Measurements from ENCODE around the gene SH2D6. TPM values are rescaled to one million over a fixed set of nuclear protein-coding genes. Genes with fewer than 3 reads are reported as not detected.

The SH2D6 gene
- polyA plus RNA-seq, 2 of the 4 experiments (the other 2 are of a cell fraction), result 1.4 to 1.8 TPM

DNA sequence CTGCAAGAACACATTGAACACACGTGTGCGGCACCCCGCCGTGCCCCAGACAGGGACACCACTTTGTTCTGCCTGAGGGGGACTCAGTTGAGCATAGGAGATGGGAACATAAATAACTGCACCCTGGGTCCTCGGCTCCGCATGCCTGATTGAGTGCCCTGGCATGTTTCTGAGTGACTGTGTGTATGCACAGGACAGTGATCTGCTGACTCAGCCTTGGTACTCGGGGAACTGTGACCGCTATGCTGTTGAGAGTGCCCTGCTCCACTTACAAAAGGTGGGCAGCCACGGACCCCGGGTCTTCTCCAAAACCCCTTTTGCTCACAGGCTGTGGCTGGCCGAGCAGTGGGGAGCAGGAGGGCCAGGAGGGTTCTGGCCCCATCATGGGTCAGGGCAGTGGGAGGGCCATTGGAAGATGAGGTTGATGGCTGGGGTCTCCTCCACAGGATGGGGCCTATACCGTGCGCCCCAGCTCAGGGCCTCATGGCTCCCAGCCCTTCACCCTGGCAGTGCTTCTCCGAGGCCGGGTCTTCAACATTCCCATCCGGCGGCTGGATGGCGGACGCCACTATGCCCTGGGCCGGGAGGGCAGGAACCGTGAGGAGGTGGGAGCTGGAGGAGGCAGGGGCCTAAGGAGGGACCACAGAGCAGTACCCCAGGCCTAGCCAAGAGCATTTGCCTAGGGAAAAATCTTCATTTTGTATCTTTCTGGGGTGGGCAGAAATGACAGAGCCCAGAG, 16.9 kb downstream of the SH2D6 start:
- no peak for ATAC-seq
- 97% methylated on average over 20 of the region's 21 CpGs for WGBS (ENCODE audit: missing lambda C conversion rate)
- peaks cover 78% of the 10 kb centered on the region for H3K4me1 ChIP-seq
- TF ChIP-seq RAD21 (conservative IDR thresholded peaks at IDR 0.05 in 1 of 2, IDR thresholded peaks at IDR 0.05 in 1 of 2) (no peak), RCOR1 (IDR thresholded peaks at IDR 0.05; ENCODE audit: low read depth, low read length) (no peak), KDM5A (IDR thresholded peaks at IDR 0.05) (no peak), ZFP36 (IDR thresholded peaks at IDR 0.05; ENCODE audit: borderline replicate concordance, partially characterized antibody) (no peak), MAFK (IDR thresholded peaks at IDR 0.05; ENCODE audit: partially characterized antibody) (peak; percentile 92)
- H3K27ac ChIP-seq, result peak overlapping the region; percentile 91 to 95
- no peaks in the 10 kb centered on the region for H3K9me3 ChIP-seq
- no peak overlapping the region for H3K4me2 ChIP-seq
- ChIA-PET CTCF (interaction anchor here (1.5 to 41.9 kb wide), 4 partner anchors 14 to 110 kb away, joined by 3 to 1185 read pairs (median 107); partner anchors contain the start of genes GGCX, MAT2A and SH2D6), POLR2A (interaction anchor here (0.7 to 3.5 kb wide), 3 partner anchors 14 to 104 kb away, joined by 5 to 31 read pairs (median 6); partner anchors contain the start of gene MAT2A)
- no peak for FAIRE-seq
- no peak overlapping the region for H3K4me3 ChIP-seq
- DNase-seq (ENCODE audit: low read depth in 1 of 2, low spot score in 1 of 2), result no peak

DNA sequence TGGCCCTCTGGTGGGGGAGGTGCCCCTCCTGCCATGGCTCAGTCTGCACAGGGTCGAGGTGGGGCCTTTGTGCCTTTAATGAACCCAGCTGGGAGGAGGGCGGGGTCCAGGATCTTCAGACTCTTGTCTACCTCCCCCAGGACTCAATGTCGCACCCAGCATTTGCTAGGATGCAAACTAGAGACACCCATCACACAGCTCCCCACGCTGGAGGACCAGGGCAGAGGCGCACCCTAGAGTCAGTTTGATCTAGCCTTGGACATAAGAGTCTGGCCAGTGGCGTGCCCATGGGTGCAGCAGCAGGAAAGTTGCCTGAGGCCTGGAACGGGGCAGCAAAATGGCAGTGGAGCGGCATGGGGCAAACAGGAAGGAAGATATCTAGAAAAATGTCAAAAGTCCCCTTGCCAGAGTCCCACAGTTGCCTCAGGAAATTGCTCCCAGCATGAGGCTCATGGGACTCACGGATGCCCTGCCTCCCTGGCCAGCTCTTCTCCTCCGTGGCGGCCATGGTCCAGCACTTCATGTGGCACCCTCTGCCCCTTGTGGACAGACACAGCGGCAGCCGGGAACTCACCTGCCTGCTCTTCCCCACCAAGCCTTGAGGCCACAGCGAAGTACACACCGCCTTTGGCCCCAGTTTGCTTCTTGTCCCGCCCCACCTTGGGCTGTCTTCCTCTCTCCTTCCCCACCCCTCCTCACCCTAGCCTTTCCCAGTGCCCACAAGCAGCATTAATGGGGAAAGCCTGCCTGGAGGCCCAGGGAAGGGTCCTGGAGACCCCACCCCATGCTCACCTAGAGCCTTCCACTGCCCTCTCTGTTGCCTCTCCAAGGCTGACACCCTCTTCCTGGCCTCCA, 17.7 kb downstream of the SH2D6 start:
- ChIA-PET POLR2A (interaction anchor here (1.4 to 8.1 kb wide), 4 partner anchors 15 to 104 kb away, joined by 9 to 153 read pairs (median 24); partner anchors contain the start of gene MAT2A), CTCF (interaction anchor here (1.5 to 41.9 kb wide), 3 partner anchors 15 to 109 kb away, joined by 3 to 1185 read pairs (median 209); partner anchors contain the start of genes GGCX, MAT2A and SH2D6)
- ATAC-seq (peak in 1 of 2 experiments; percentile 8; a peak in 3 of 6 replicates), FAIRE-seq (no peak), DNase-seq (ENCODE audit: low read depth in 1 of 2, low spot score in 1 of 2) (peak in 1 of 2 experiments; percentile 65)
- H3K4me2 ChIP-seq, result peak overlapping the region; percentile 86
- peak overlapping the region; percentile 91 to 95 for H3K27ac ChIP-seq
- no peaks in the 10 kb centered on the region for H3K9me3 ChIP-seq
- peaks cover 71% of the 10 kb centered on the region for H3K4me1 ChIP-seq
- TF ChIP-seq KDM1A (IDR thresholded peaks at IDR 0.05; ENCODE audit: low read depth) (no peak), MYC (IDR thresholded peaks at IDR 0.05; ENCODE audit: borderline replicate concordance, low read length) (no peak), NR3C1 (IDR thresholded peaks at IDR 0.05) (no peak), RARB (CRISPR knock-in tag; IDR thresholded peaks at IDR 0.05) (no peak), ZFP36 (IDR thresholded peaks at IDR 0.05; ENCODE audit: borderline replicate concordance, partially characterized antibody) (no peak), CHD4 (IDR thresholded peaks at IDR 0.05; ENCODE audit: borderline replicate concordance) (no peak), HDAC2 (IDR thresholded peaks at IDR 0.05) (no peak), POLR2AphosphoS2 (conservative IDR thresholded peaks at IDR 0.05; ENCODE audit: low read length) (no peak), ZNF302 (CRISPR knock-in tag; IDR thresholded peaks at IDR 0.05) (no peak), JUNB (IDR thresholded peaks at IDR 0.05) (no peak), SMC3 (IDR thresholded peaks at IDR 0.05) (no peak), CTCF (IDR thresholded peaks at IDR 0.05) (no peak), KDM5A (IDR thresholded peaks at IDR 0.05) (no peak), RFX5 (IDR thresholded peaks at IDR 0.05) (no peak), TP53 (CRISPR knock-in tag; IDR thresholded peaks at IDR 0.05) (no peak), FOXS1 (CRISPR knock-in tag; IDR thresholded peaks at IDR 0.05) (no peak), EP300 (IDR thresholded peaks at IDR 0.05) (no peak), CBX2 (IDR thresholded peaks at IDR 0.05; ENCODE audit: borderline replicate concordance, low read depth) (no peak)
- TF ChIP-seq, protein P1, sequence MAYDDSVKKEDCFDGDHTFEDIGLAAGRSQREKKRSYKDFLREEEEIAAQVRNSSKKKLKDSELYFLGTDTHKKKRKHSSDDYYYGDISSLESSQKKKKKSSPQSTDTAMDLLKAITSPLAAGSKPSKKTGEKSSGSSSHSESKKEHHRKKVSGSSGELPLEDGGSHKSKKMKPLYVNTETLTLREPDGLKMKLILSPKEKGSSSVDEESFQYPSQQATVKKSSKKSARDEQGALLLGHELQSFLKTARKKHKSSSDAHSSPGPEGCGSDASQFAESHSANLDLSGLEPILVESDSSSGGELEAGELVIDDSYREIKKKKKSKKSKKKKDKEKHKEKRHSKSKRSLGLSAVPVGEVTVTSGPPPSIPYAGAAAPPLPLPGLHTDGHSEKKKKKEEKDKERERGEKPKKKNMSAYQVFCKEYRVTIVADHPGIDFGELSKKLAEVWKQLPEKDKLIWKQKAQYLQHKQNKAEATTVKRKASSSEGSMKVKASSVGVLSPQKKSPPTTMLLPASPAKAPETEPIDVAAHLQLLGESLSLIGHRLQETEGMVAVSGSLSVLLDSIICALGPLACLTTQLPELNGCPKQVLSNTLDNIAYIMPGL (CRISPR knock-in tag; IDR thresholded peaks at IDR 0.05; ENCODE audit: borderline replicate concordance), result no peak
- H3K4me3 ChIP-seq, result no peak overlapping the region
- 89% methylated on average over 16 of the region's 16 CpGs for WGBS (ENCODE audit: missing lambda C conversion rate)
